OCI-M2 (cell line): ENCODE measurements around the gene JMJD7.

Experiments used
- DNase-seq: peaks from one replicate; lab custom pipeline; 2025; ENCODE audit not compliant: unreplicated experiment; lab: John Stamatoyannopoulos, UW

The JMJD7 gene

DNA sequence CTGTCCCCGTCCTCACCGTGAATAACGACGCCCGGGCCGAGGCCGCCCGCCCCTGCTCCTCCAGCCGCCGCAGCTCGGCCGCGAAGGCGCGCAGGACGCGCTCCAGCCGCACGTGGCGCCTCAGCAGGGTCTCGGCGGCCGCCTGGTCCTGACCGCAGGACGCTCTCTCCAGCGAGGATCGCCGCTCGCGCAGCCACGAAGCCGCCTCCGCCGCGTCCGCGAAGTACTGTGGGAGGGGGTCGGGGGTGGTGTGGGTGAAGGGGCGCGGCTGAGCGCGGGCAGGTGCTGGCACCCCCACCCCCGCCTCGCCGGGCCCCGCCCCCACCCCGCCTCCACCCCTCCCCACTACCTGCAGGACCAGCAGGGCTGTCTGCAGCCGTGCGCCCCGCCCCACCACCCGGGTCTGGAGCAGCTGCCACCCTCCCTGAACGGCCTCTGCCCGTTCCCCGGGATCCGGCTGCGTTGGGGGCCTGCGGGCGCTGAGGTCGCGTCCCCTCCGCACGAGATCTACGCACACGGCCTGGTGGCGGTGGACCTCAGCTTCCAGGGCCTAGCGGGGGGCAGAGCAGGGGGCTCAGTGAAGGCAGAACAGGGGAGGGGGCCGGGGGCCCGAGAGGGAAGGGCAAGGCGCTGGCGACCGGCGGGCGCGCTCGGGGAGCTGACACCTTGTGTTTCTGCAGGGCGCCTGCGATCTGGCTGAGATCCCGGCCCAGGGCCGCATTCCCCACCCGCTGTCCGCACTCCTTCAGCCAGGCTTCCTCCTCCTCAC is 54.2 kb downstream of the JMJD7 start:
- DNase-seq = no peak

DNA sequence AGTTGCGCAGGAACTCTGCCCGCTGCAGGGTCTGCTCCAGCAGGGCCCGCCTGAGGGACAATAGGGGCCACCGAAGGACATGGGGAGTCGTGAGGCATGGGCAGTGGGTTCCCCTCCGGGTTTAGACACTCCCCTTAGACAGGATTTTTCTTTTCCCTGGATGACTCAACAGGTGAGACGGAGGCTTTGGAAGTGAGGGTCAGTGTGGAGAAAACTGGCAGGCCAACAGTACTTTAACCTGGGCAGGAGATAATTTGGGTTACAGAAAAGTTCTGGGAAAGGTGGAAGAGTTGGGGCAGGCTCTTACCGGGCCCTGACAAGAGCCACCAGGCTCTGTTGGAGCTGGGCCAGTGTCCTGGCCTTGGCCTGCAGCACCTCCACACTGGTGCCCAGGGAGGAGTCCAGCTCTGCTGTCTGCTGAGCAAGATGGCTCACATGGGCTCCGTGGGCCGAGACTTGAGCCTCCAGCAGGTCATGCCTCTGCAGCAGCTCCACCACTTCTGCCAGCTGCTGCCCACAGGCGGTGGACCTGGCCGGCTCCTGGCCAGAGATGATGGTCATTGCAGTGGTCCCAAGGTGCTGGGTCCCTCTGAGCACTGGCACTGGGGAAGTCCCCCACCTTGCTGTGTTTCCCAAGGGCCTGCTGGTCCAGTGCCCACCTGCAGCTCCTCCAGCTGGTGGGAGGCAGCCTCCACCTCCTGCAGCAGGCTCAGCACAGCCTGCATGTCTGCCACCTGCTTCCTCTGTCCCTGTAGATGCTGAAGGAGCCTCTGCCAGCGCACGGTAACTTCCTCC is 55.0 kb downstream of the JMJD7 start:
- no peak for DNase-seq

DNA sequence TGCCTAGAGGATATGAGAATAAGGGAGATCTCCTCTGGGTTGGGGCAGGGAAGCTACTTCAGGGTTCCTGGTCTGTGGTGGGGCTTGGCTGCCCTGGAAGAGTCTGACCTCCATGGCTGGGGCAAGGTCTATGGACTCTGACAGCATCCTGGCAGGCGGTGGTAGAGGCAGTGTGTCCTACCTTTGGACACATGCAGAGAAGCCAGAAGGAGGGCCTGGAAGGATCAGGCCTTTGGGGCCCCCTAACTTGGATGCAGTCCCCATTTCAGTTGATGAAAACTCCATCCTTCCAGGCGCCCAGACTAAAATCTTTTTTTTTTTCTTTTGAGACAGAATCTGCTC is 55.6 kb downstream of the JMJD7 start:
- no peak for DNase-seq

DNA sequence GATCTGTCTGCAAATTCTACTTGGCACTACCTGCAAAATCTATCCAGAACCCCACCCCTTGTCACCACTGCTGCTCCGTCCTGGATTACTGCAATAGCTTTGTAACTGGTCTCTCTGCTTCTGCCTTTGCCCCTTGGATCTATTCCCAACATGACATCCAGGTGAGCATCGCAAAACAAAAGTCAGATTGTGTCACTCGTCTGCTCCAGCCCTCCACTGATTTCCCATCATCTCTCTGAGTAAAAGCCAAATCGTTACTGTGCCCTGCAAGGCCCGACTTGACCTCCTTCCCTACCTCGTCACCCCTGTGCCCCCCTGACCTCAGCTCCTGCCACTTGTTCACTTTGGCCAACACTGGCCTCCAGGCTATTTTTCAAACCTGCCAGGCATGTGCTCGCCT is 56.6 kb downstream of the JMJD7 start:
- DNase-seq = no peak

DNA sequence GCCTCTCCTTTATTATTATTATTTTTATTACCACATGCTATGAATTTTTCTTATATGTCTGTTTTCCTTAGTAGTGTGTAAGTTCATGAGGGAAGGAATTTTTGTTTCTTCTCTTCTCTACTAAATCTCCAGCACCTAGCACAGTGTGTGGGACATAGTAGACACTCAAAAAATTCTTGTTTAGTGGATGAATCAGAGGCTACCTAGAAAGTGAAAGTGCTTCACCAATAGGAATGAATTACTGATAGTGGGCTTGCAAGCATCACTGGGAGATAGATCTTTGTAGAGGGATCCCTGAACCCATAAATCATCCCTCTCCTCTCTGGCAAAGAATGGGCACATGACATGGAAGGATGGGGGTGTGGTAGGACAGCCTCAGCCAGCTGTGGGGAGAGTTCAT is 57.4 kb downstream of the JMJD7 start:
- no peak for DNase-seq

DNA sequence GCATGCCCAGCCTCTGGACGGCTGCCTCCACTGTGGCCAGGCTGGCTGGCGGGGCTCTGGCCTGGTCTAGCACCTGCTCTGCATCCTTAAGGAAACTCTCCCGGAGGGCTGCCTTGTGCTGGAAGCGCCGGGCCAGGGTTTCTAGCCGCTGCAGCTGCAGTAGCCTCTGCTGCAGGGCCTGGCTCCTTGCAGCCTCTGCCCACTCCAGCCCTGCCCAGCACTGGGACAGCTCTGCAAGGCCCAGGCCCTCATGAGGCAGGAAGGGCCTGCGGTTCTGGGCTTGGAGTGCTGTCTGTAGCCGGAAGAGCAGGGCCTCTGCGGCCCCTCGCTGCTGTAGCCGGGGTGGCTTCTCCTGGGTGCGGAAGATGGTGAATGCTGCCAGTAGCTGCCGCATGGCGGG is 57.9 kb downstream of the JMJD7 start:
- DNase-seq = no peak

DNA sequence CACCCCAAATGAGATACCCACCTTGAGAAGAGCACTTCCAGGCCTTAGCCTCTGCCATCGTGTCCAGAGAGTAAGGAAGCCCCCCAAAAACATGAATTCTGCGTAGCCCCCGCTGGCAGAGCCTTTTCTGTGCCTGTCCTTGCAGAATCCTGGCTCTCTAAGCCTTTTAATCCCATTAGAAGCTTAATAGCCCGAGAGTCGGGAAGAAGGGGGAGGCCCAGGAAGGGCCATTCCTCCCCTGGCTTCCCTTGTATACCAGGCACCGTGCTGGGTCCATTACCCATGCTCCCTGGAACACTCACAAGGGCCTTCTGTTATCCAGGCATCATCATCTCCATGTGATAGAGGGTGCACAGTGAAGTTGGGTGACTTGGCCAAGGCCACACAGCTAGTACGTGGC is 58.8 kb downstream of the JMJD7 start:
- no peak for DNase-seq

DNA sequence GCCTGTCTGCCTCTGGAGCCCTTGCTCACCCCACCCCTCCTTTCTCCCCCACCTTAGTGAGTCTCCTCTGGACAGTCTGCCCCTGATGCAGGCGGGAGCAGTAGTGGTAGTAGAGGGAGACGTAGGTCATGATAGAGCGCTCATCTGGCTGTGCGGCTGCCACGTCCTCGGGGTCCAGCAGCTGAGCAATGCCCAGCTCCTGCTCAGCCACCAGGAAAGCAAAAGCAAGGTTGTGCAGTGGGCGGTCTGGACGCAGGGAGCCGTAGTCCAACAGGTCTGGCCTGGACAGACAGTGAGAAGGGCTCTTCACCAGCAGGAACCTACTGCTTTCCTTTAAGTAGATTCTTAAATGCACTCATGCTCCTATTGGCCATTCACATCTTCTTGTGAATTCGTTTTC is 59.3 kb downstream of the JMJD7 start:
- no peak for DNase-seq
